Fibroblast of mammary gland (primary cell): ENCODE data around the gene FBXO3.
"Not testable (repeated sequence)": the region's sequence is repeated elsewhere in the genome, so short reads cannot be mapped to it uniquely, and the experiment has no call there.

Source experiments
- DNase-seq: peaks from one replicate; pipeline ENCODE4 v3.0.0-alpha.2; 2010; ENCODE audit warnings: low read depth
- H3K4me3 ChIP-seq: 2 replicates; pipeline ENCODE4 v1.5.1; 2011; ENCODE audit warnings: low read depth, mild to moderate bottlenecking, low read length, moderate library complexity; ENCODE audit not compliant: control insufficient read depth
- TF ChIP-seq, protein P1 (sequence below): conservative IDR thresholded peaks from 2 replicates; pipeline ENCODE4 v1.5.1; 2011; ENCODE audit warnings: low read depth, low read length, inconsistent platforms; ENCODE audit not compliant: control insufficient read depth, insufficient read depth

The FBXO3 gene

DNA sequence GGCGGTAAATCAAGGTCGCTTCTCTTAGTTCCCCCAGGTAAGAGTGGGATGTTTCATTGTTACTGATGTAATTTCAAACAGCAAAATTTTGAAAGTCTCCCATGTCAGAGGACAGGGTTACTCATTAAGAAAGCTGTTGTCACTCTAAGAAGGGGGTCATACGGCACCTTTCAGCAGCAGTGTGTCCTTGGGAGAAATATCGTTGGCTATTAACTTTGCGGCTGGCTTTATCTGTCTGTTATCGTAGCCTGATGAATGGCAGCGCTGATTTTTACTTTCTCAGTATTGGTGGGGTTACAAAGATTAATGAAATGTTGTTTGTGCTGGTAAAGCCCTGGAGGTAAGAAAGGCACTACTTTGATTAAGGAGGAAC, 27.5 kb upstream of the FBXO3 start:
- TF ChIP-seq, protein P1, sequence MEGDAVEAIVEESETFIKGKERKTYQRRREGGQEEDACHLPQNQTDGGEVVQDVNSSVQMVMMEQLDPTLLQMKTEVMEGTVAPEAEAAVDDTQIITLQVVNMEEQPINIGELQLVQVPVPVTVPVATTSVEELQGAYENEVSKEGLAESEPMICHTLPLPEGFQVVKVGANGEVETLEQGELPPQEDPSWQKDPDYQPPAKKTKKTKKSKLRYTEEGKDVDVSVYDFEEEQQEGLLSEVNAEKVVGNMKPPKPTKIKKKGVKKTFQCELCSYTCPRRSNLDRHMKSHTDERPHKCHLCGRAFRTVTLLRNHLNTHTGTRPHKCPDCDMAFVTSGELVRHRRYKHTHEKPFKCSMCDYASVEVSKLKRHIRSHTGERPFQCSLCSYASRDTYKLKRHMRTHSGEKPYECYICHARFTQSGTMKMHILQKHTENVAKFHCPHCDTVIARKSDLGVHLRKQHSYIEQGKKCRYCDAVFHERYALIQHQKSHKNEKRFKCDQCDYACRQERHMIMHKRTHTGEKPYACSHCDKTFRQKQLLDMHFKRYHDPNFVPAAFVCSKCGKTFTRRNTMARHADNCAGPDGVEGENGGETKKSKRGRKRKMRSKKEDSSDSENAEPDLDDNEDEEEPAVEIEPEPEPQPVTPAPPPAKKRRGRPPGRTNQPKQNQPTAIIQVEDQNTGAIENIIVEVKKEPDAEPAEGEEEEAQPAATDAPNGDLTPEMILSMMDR, result no peak
- H3K4me3 ChIP-seq, result no peak overlapping the region
- no peak for DNase-seq

DNA sequence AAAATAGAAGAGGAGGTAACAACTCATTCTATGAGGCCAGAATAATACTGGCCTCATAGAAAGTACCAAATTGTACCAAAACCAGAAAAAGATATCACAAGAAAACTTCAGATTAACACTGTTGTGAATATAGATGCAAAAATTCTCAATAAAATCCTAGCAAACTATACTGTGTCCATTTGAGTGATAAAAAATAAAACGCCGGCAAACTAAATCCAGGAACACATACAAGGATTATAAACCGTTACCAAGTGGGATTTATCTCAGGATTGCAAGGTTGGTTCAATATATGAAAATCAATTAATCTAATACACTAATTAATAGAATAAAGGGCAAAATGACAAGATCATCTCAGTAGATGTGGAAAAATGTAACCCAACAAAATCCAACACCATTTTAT, 23.6 kb upstream of the FBXO3 start:
- TF ChIP-seq, protein P1, result no peak
- H3K4me3 ChIP-seq, result no peak overlapping the region
- no peak for DNase-seq

DNA sequence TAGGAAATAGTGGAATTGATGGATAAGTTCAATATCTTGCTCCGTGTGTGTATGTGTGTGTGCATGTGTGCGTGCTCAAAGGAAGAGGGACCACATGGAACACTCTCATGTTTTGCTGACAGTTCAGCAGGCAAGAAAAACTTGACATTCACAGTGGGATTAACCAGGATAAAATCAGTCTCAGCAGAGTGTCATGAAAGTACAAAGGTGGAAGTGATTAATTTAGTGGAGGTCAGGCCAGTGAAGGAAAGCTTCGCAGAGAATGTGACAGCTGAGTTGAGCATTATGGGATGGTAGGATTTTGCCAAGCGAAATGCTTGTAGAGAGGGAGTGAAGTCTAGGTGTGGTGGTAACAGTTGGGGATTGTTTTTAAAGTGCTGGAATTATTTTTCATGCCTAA, 15.7 kb upstream of the FBXO3 start:
- TF ChIP-seq, protein P1, result no peak
- no peak for DNase-seq
- no peak overlapping the region for H3K4me3 ChIP-seq

DNA sequence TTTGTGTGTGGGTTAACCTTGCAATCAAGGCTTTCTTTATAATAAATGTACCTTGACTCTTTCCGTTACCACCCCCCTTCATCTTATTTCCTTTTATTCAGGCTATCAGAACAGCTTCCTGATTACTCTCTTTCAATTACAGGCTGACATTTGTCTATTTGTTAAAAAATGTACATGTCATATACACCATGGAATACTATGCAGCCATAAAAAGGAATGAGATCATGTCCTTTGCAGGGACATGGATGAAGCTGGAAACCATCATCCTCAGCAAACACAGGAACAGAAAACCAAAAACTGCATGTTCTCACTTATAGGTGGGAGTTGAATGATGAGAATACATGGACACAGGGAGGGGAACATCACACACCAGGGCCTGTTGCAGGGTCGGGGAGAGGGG, 13.8 kb upstream of the FBXO3 start:
- H3K4me3 ChIP-seq, result not testable (repeated sequence)

DNA sequence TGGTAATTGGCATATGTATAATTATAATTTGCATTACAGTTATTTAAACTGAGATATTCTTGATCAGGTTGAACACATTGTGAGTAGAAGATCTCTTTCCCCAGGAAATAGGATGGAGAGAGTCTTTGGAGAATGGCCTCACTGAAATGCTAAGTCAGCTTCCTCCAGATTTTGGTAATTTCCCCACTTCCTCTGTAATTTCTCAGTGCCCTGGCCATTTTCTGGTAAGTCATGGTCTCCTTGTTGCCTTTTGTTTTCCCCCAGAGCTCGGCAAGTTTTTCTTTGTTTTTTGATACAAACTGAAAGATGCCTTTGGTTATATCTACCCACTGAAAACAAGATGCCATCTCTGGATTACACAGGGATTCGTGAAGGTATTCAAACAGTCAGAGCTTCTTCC, 12.8 kb upstream of the FBXO3 start:
- TF ChIP-seq, protein P1, result no peak
- H3K4me3 ChIP-seq, result no peak overlapping the region
- DNase-seq, result no peak

More for the DNA sequence above, 13.8 kb upstream of the FBXO3 start:
- not testable (repeated sequence) for DNase-seq

DNA sequence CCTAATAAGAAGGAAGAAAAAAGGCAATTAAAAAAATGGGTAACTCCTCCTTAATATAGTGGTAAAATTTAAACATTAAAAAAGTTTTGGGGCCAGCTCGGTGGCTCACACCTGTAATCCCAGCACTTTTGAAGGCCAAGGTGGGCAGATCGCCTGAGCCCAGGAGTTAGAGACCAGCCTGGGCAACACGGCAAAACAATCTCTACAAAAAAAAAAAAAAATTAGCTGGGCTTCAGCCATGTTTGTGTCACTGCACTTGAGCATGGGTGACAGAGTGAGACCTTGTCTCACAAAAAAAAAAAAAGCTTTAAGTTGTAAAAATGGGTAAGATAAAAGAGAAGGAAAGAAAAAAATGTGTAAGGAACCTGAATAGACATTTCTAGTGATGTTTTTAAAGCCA, 11.3 kb upstream of the FBXO3 start:
- no peak overlapping the region for H3K4me3 ChIP-seq
- DNase-seq, result no peak
- TF ChIP-seq, protein P1, result no peak

DNA sequence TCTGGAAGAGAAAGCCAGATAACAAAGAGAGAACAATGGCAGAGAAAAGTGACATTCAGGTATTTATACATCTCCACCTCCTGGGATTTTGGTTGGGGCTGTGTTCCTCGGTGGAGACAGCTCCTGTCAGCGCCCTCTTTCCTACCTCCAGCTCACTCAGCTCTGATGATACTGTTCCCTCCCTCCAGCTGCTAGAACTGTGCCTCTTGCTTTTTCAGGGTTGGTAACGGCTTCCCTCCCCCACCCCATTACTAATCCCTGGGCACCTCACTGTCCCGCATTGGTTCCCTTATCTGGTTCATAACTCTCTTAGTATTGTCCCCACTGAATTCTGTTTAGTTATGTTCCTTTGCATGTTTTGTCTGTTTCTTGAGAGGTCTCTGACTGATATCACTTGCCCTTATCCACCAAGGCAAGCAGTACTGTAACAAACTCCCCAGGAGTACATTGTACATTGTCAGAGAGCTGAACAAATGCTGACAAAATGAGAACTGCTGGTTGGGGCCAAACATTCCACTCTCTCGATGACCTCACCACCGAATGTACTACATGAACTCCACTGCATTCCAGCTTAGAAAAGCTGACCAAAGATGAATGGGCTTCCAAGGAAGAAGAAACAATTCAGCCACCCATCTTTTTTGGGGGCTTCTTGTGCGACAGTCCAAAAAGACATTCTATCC, 5.7 kb upstream of the FBXO3 start:
- TF ChIP-seq, protein P1, result no peak
- DNase-seq, result peak; percentile 77
- no peak overlapping the region for H3K4me3 ChIP-seq
